NT2/D1 (cell line): ENCODE data around the gene GPR156.

Experiments used
- DNase-seq: peaks from one replicate; pipeline ENCODE4 v3.0.0-alpha.2; 2011; ENCODE audit warnings: low read depth, low spot score
- H3K27me3 ChIP-seq: 2 replicates; pipeline ENCODE4 v1.6.0; 2011; ENCODE audit warnings: mild to moderate bottlenecking; ENCODE audit not compliant: insufficient read length, insufficient read depth
- H3K36me3 ChIP-seq: 2 replicates; pipeline ENCODE4 v1.6.1; 2011; ENCODE audit warnings: mild to moderate bottlenecking, low read length, mixed read lengths; ENCODE audit not compliant: insufficient read depth, insufficient read length
- H3K4me1 ChIP-seq: 2 replicates; pipeline ENCODE4 v1.5.1; 2011; ENCODE audit not compliant: insufficient read depth, insufficient read length
- H3K4me3 ChIP-seq: 2 replicates; pipeline ENCODE4 v1.5.1; 2011; ENCODE audit warnings: low read depth; ENCODE audit not compliant: insufficient read length
- H3K9ac ChIP-seq: 2 replicates; pipeline ENCODE4 v1.6.0; 2011; ENCODE audit warnings: low read depth; ENCODE audit not compliant: insufficient read length
- H3K9me3 ChIP-seq: 2 replicates; pipeline ENCODE4 v1.5.1; 2011; ENCODE audit warnings: mild to moderate bottlenecking, low read length; ENCODE audit not compliant: insufficient read depth
- SUZ12 ChIP-seq: IDR thresholded peaks from 2 replicates; pipeline ENCODE4 v1.6.1; 2011; ENCODE audit not compliant: insufficient read length, insufficient read depth; ENCODE audit errors: extremely low read depth
- YY1 ChIP-seq: IDR thresholded peaks from 2 replicates; pipeline ENCODE4 v1.6.1; 2011; ENCODE audit not compliant: insufficient read length, insufficient read depth
- ZNF274 ChIP-seq: IDR thresholded peaks from 2 replicates; pipeline ENCODE4 v1.6.1; 2011; ENCODE audit warnings: mild to moderate bottlenecking, low read depth, low read length

GPR156 gene

GRCh38 chr3:120174811-120175539 lies 110.0 kb downstream of the GPR156 start:
- H3K4me1 ChIP-seq: peaks cover 8% of the 10 kb centered on the region
- no peak overlapping the region for H3K9ac ChIP-seq
- peaks cover 3% of the 10 kb centered on the region for H3K36me3 ChIP-seq
- DNase-seq: no peak
- H3K27me3 ChIP-seq: no peaks in the 10 kb centered on the region
- no peak for TF ChIP-seq ZNF274
- no peak for TF ChIP-seq YY1
- no peak for TF ChIP-seq SUZ12
- no peak overlapping the region for H3K4me3 ChIP-seq
- no peaks in the 10 kb centered on the region for H3K9me3 ChIP-seq

- no peak for DNase-seq
- TF ChIP-seq ZNF274: no peak
- TF ChIP-seq SUZ12: no peak
- no peak for TF ChIP-seq YY1
- H3K9ac ChIP-seq: no peak overlapping the region
- H3K9me3 ChIP-seq: no peaks in the 10 kb centered on the region
- no peaks in the 10 kb centered on the region for H3K27me3 ChIP-seq
- peaks cover 8% of the 10 kb centered on the region for H3K4me1 ChIP-seq
- H3K36me3 ChIP-seq: peaks cover 3% of the 10 kb centered on the region
- H3K4me3 ChIP-seq: no peak overlapping the region
Observed at GRCh38 chr3:120173056-120173675, 111.9 kb downstream of the GPR156 start.

- DNase-seq: no peak
- Histone ChIP-seq H3K27me3 (no peaks in the 10 kb centered on the region), H3K9ac (no peak overlapping the region), H3K4me1 (peaks cover 4% of the 10 kb centered on the region), H3K36me3 (peaks cover 3% of the 10 kb centered on the region), H3K9me3 (no peaks in the 10 kb centered on the region), H3K4me3 (no peak overlapping the region)
- TF ChIP-seq ZNF274 (no peak), YY1 (no peak), SUZ12 (no peak)
Observed at GRCh38 chr3:120172070-120172469, 113.0 kb downstream of the GPR156 start.

- Histone ChIP-seq H3K9ac (no peak overlapping the region), H3K36me3 (peaks cover 3% of the 10 kb centered on the region), H3K27me3 (no peaks in the 10 kb centered on the region), H3K4me3 (no peak overlapping the region), H3K9me3 (no peaks in the 10 kb centered on the region), H3K4me1 (peaks cover 4% of the 10 kb centered on the region)
- no peak for DNase-seq
- TF ChIP-seq SUZ12: no peak
- TF ChIP-seq YY1: no peak
- no peak for TF ChIP-seq ZNF274
Observed at GRCh38 chr3:120171134-120171873, 113.7 kb downstream of the GPR156 start.

GRCh38 chr3:120170223-120170622 lies 114.8 kb downstream of the GPR156 start:
- Histone ChIP-seq H3K36me3 (peaks cover 3% of the 10 kb centered on the region), H3K9ac (no peak overlapping the region), H3K4me3 (no peak overlapping the region), H3K9me3 (no peaks in the 10 kb centered on the region), H3K27me3 (no peaks in the 10 kb centered on the region), H3K4me1 (peaks cover 4% of the 10 kb centered on the region)
- DNase-seq: no peak
- TF ChIP-seq YY1: no peak
- TF ChIP-seq SUZ12: no peak
- no peak for TF ChIP-seq ZNF274

- TF ChIP-seq ZNF274 (no peak), SUZ12 (no peak), YY1 (no peak)
- no peak overlapping the region for H3K4me3 ChIP-seq
- peaks cover 3% of the 10 kb centered on the region for H3K36me3 ChIP-seq
- no peaks in the 10 kb centered on the region for H3K9me3 ChIP-seq
- H3K27me3 ChIP-seq: no peaks in the 10 kb centered on the region
- H3K9ac ChIP-seq: no peak overlapping the region
- H3K4me1 ChIP-seq: no peaks in the 10 kb centered on the region
- DNase-seq: no peak
Observed at GRCh38 chr3:120169407-120169806, 115.6 kb downstream of the GPR156 start.

- no peaks in the 10 kb centered on the region for H3K27me3 ChIP-seq
- DNase-seq: no peak
- no peak overlapping the region for H3K9ac ChIP-seq
- H3K4me3 ChIP-seq: no peak overlapping the region
- TF ChIP-seq YY1: no peak
- no peak for TF ChIP-seq SUZ12
- TF ChIP-seq ZNF274: no peak
- H3K36me3 ChIP-seq: peaks cover 3% of the 10 kb centered on the region
- H3K9me3 ChIP-seq: no peaks in the 10 kb centered on the region
- H3K4me1 ChIP-seq: no peaks in the 10 kb centered on the region
Observed at GRCh38 chr3:120168611-120169010, 116.4 kb downstream of the GPR156 start.
